Activated CD4-positive, alpha-beta T cell treated with anti-CD3 and anti-CD28 coated beads for 4 hours (primary cell): Measurements from ENCODE around the gene UBAP2L.
A peak's percentile ranks its signal among the peaks of the same experiment; 100 is the strongest.
"Not testable (repeated sequence)": the region's sequence is repeated elsewhere in the genome, so short reads cannot be mapped to it uniquely, and the experiment has no call there.

Experiments used
- DNase-seq, 2 donors: peaks; one replicate each; pipeline ENCODE4 v3.0.0-alpha.2; 2020

Gene UBAP2L

DNA sequence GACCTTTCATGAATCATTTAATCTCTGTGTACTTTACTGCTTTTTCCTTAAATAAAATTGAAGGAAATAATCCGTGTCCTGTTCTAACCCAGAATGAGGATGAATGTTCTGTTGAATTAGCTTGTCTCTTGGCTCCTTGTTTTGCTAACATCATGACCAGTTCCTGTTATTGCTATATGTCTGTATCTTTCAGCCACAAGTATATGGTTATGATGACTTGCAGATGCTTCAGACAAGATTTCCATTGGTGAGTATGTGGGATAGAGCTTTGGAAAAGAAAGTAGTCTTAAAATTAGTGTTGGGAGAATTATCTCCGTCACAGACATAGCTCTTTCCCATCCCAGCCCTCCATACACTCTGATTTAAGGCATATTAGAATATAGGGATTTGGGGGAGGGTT lies 38.0 kb downstream of the UBAP2L start:
- DNase-seq, result no peak

DNA sequence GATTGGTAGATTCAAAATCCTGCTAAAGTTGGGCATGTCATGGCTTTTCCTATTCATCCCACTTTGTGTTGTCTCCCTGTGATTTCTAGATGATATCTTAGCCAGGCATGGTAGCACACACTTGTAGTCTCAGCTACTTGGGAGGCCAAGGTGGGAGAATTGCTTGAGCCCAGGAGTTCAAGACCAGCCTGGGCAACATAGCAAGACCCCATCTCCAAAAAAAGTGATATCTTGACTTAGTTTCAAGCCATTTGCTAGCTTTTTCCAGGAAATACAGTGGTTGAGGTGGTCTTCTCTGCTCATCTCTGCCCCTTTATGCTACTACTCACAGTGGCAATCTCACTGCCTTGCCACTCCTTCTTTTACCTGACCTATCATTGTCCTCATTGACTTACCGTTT lies 39.4 kb downstream of the UBAP2L start:
- DNase-seq, result no peak

DNA sequence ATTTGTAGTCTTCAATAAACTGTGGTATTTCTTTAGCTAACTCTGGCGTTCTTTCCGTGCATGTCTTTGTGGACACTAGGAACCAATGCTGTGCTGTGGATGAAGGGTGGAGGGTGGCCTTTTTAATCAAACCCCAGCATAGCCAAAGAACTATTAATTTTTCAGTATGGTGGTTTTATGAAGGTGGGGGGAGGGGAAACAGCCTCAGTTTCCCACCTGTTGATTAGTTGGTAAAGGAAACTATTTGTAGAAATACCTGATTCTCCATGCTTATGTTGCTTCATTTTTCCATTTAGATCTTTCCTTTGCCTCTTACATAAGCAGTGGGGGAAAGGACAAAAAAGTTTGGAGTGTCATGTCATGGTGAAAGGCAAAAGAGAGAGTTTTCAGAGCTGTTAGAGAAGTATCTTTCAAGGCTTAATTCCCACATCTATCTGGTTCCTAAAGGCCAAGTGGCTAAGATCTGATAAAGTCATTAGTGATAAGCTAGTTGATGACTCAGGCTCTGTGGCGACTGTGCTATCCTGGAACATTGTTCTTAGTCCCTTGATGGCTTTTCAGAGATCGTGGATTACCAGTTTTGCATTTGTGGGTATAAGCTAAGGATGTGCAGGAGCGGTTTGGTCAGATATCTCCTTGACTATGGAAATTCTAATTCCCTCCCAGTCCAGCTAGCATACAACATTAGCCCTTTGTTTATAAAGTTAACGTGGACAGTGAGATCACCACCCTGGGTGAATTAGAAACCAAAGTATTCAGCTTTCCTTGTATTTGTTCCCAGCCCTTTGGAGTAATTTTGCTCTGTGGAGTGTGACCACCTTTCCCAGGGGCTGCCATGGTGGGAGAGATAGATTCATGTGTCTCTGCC lies 42.9 kb downstream of the UBAP2L start:
- DNase-seq, result no peak

DNA sequence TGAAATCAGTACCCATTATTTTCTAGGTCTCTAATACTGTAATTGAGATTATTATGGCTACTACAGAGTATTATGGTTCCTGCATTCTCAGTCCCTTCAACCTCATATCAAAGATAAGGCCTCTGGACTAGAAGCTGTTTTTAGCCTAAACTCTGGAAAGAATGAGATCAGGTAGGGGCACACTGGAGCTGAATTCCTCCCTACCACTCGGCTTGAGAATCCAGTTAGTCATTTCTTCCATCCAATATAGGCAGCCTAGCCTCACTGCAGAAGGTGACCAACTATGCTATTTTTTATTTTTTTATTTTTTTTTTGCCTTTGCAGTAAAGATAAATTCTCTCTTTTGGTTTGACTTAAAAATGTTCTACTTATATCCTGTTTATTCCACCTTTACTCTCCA lies 43.7 kb downstream of the UBAP2L start:
- no peak for DNase-seq

DNA sequence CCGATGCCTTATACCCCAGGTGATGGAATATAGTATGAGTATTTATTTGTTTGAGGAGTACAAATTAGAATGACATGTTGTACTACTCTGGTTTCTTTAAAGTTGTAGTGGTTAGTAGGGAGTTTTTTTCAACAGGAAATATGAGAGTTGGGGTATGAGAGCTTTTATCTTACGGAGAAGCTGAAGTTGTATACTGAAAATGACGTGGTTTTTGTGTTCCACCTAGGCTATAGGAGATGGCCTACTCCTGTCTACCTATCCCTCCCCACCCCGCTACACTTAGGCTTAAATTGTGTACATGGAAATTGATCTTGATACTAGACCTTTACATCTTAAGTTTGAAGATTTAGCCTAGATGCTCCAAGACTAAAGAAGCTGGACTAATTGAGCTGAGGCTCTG lies 44.8 kb downstream of the UBAP2L start:
- DNase-seq, result no peak

DNA sequence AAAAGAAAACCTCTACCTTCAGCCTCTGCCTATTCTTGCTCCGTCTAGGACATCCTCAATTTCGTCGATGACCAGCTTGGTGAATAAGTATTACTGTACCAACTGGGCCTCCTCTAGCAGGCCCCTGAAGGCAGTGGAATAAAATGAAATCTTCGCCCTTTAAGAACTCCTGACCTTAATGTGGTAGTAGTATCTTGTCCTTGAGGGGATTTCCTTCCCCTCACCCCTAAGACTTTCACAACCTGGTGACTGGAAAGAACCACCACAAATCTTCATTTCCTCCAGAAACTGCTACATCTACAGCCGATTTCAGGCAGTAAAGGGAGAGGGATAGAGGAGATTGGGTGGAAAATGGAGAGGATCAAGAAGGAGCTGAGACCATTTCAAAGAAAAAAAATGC lies 50.1 kb downstream of the UBAP2L start:
- no peak for DNase-seq

DNA sequence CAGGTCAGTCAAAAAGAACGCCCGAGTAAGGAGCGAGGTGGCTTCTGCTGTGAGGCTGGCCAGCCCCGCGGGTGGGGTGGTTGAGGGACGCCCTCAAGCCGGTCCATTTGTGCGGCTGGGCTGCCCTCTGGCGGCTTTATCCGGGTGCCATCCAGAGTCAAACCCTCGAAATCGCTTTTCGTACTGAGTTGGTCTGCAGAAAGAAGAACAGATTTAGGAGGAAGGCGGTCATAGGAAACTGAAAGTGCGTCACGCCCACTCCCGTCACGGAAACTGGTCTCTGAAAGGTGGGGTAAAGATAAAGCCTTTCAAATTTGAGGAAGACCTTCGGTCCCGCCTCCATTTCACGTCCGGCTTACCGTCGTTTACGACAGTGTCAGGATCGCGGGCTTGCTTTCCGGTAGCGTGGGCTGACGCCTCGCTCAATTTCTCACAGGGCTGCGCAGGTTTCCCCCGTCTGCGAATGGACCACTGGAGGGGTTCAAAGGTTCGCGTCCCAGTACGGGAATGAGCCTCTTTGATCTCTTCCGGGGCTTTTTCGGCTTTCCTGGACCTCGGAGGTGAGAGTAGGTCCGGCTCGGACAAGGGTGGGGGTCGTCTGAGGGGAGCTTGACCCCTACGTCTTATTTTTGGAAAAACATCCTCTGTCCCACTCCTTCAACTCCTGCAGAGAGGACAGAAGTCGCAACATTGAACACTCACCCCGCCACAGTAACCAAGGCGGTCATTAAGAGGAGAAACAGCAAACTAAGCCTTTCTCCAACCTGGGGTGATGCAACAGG lies 51.7 kb downstream of the UBAP2L start, which contains the start of gene HAX1:
Gene HAX1 (plus strand): TSS at position 413 of the 782 bp plus-strand sequence. CDS start 95 bp downstream, at position 508.
- peak; percentile 96 to 98 for DNase-seq

DNA sequence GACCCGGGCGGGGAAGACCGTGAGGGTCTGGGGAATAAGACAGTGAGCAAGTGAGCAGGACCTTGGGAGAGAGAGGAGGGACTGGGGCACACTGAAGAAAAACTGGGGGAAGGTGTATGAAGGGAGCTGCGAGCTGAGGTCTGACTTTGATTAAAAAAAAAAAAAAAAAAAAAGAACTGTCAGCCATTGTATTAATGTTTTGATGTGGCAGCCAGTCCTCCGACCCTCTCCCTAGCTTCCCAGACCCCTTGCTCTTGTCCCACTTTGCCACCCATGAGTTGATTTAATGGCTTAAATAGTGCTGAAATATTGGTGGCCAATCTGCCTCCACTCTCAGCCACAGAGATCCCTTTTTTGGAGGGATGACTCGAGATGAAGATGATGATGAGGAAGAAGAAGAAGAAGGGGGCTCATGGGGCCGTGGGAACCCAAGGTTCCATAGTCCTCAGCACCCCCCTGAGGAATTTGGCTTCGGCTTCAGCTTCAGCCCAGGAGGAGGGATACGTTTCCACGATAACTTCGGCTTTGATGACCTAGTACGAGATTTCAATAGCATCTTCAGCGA lies 52.3 kb downstream of the UBAP2L start:
- DNase-seq, result no peak

DNA sequence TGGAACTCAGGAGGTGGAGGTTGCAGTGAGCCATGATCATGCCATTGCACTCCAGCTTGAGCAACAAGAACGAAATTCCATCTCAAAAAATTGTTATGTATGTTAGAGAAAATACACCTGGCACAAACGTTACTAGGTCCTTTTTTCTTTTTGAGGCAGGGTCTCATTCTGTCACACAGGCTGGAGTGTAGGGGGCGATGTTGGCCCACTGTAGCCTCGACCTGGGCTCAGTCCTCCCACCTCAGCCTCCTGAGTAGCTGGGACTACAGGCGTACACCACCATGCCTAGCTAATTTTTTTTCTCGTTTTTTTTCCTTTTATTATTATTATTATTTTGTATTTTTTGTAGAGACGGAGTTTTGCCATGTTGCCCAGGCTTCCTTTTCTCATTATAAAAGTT lies 56.0 kb downstream of the UBAP2L start:
- peak in 1 of 2 donors; percentile 19 for DNase-seq

DNA sequence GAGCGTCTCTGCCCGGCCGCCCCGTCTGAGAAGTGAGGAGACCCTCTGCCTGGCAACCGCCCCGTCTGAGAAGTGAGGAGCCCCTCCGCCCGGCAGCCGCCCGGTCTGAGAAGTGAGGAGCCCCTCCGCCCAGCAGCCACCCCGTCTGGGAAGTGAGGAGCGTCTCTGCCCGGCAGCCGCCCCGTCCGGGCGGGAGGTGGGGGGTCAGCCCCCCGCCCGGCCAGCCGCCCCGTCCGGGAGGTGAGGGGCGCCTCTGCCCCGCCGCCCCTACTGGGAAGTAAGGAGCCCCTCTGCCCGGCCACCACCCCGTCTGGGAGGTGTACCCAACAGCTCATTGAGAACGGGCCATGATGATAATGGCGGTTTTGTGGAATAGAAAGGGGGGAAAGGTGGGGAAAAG lies 66.8 kb downstream of the UBAP2L start:
- DNase-seq, result not testable (repeated sequence)

DNA sequence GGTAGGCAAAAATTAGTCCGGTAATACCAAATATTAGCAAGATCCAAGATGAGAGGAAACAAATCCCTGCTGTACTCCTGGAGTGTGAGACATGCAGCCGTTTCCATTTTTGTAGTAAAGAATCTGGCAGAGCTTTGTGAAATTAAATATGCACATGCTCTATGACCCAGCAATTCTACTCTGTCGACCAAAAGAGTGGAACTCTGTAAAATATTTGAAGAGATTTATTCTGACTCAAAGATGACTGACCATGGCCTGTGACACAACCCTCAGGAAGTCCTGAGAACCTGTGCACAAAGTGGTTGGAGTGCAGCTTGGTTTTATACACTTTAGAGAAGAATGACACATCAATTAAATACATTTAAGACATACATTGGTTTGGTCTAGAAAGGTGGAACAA lies 67.9 kb downstream of the UBAP2L start:
- no peak for DNase-seq

DNA sequence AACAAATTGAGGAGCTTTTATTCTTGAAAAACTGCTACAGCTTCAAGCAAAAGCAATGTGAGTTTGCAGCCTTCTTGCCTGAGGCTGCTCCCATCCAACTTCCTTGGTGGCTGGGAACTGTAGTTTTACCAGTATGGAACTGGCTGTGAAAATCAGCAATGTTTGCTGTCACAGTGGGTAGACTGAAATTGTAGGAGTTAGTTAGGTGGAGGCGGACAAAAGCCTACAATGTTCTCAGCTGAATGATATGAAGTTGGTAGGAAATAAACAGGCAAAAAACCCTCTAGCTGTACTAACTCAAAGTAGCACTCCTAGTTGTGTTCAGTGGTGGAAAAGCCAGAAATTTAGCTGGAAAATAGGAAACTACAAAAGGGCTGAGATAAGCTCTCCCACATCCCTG lies 70.2 kb downstream of the UBAP2L start:
- no peak for DNase-seq

DNA sequence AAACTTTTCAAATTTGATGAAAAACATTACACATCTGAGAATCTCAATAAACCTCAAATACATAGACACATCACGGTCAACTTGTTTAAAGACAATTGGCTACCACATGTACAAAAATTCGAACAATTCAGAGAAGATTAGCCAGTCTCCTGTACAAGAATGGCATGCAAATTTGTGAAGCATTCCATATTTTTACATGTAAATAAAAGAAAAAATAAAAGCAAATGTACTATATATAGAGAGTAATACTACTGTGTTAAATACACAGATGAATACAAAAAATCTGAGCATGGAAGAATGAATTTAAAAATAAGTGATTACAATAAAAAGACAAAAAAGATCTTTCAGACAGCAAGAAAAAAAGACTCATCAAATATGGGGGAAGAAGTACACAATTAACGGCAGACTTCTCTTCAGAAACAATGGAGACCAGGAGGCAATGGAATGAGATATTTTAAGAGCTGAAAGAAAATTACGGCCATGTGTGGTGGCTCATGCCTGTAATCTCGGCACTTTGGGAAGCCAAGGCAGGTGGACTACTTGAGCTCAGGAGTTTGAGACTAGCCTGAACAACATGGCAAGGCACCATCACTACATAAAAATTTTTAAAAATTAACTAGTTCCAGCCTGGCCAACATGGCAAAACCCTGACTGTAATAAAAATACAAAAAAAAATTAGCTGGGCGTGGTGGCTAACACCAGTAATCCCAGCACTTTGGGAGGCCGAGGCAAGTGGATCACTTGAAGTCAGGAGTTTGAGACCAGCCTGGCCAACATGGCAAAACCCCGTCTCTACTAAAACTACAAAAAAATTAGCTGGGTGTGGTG lies 74.9 kb downstream of the UBAP2L start:
- DNase-seq, result no peak

DNA sequence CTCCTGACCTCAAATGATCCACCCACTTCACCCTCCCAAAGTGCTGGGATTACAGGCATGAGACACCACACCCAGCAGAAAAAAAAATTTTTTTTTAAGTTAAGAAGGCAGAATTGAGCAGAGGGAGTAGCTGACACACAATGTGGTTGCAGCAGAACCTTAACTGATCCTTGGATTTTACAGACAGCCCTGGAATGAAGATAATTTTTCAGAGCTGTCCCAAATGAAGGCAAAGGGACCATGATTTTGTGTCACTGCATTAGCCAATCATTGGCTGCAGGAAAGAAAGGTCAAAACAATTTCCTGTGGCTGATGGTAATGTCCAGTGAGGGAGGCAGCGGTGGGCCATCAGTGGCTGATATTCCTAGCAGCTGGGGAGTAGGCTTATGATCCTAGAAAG lies 80.8 kb downstream of the UBAP2L start:
- DNase-seq, result no peak

DNA sequence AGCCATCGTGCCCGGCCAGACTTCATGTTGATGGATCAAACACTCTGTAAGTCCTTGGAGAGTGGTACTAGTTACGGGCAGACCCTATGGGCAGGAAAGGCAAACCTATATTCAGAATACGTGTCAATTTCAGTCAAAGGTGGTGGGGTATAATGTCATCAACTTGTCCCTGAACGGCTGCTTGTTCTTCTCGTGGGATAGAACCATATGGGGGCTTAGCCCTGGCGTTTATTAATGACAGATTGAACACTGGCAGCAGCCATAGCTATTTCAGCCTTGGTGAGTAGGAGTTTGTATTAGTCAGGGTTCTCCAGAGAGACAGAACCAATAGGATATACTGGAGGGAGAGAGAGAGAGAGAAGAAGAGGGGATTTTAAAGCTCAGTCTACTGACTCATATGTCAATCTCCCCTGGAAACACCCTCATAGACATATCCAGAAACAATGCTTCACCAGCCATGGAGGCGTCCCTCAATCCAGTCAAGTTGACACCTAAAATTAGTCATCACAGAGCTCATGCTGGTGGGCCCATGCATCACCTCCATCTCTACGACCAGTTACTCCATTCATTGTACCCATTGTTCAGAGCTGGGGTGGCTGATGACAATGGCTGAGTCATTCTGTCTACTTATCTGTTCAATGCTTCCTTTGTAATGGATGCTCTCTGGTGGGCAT lies 84.0 kb downstream of the UBAP2L start:
- peak; percentile 8 to 27 for DNase-seq

DNA sequence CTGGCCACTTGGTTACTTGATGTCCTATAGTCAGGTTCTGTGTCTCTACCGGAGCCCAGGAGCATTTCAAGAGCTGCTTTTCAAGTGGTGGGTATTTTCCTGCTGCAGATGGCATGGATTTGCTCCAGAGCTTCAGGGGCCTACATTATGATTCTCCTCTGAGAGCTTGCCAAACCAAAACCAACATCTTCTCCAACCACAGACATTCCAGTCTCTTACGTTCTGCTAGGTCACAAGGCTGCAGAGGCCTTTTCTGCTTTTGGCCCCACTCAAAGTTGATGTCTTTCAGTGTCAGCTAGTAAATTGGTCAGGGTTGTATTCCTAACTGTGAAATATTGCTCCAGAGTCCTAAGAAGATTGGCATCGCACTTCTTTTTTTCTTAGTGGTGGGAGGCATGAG lies 85.4 kb downstream of the UBAP2L start:
- DNase-seq, result no peak

DNA sequence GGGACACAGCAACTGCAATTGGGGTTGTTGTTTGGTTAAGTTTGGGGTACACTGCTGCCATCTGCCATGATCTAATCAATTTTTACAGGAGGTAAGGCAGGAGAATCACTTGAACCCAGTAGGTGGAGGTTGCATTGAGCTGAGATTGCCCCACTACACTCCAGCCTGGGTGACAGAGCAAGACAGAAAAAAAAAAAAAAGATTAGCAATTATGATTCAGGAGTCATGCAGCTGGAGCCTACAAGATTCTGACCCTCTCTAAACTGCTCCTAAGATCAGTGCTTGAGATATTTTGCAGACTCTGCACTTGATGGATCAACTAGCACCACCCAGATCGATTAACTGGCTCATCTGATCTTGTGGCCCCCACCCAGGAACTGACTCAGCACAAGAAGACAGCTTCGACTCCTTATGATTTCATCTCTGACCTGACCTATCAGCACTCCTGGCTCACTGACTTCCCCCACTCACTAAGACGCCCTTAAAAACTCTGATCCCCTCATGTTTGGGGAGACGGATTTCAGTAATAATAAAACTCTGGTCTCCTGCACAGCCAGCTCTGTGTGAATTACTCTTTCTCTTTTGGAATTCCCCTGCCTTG lies 87.0 kb downstream of the UBAP2L start:
- not testable (repeated sequence) for DNase-seq

DNA sequence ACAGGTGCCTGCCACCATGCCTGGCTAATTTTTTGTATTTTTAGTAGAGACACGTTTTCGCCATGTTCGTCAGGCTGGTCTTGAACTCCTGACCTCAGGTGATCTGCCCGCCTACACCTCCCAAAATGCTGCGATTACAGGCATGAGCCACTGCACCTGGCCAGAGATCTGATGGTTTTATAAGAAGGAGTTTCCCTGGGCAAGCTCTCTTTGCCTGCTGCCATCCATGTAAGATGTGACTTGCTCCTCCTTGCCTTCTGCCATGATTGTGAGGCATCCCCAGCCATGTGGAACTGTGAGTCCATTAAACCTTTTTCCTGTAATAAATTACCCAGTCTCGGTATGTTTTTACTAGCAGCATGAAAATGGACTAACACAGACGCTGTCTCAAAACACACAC lies 88.4 kb downstream of the UBAP2L start:
- DNase-seq, result not testable (repeated sequence)

DNA sequence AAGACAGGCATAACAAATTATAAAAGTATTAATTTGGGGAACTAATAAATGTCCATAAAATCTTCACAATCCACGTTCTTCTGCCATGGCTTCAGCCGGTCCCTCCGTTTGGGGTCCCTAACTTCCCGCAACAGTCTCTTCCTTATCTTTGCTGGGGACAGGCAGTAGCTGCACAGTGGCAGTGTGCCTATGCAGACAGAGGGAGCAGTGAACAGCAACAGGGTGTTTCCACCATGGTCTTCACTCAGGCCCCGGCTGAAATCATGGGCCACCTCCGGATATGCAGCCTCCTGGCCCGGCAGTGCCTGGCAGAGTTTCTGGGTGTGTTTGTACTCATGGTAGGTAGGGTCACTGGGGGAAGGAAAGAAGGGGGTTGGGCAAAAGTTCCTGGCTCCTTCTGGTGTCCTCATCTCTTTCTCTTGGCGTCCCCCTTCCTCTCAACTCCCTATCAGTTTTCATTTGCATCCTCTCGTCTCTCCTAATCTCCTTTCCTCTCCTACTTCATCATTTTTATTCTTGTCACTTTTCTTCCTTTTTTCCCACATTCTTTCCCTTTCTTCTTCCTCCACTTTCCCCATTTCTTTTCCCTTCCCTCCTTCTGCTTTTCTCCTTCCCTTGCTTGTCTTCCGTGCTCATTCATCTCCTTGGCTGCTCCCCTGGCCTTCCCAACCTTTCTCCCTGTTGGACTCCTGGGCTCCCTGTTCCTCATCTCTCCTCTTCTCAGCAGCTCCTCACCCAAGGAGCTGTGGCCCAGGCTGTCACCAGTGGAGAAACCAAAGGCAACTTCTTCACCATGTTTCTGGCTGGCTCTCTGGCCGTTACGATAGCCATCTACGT lies 91.7 kb downstream of the UBAP2L start:
- not testable (repeated sequence) for DNase-seq

DNA sequence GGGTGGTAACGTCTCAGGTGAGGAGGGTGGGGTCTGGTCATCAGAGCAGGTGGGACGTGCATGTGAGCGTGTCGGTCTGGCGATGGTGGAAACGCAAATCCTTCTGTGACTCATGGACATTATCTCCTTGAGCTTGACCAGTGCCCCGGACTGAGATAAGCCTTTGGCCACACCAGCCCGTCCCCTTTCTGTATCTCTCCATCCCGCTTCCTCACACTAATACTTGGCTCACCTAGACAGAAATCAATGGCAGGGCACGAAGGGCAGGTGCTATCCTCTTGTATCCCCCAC lies 92.3 kb downstream of the UBAP2L start:
- DNase-seq, result no peak

DNA sequence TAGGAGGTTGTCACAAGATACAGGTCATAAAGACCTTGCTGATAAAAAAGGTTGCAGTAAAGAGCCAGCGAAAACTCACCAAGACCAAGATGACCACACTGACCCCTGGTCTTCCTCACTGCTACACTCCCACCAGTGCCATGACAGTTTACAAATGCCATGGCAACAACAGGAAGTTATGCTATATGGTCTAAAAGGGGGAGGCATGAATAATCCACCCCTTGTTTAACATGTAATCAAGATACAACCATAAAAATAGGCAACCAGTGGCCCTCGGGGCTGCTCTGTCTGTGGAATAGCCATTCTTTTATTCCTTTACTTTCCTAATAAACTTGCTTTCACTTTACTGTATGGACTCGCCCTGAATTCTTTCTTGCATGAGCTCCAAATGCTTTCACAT lies 93.5 kb downstream of the UBAP2L start:
- DNase-seq, result not testable (repeated sequence)
